Activated B cell treated with CpG ODN at 0.5 μM for 24 hours (primary cell): Measurements from ENCODE around the gene ANKRD44. TPM values are rescaled to one million over a fixed set of nuclear protein-coding genes. Genes with fewer than 3 reads are reported as not detected.

Experiments used
- ATAC-seq: fragments of 200-7000 bp; cut with Tn5 transposase; one replicate; pipeline ENCODE4 v1.10.0; 2021; ENCODE audit warnings: low read depth, mild to moderate bottlenecking, moderate library complexity
- CTCF ChIA-PET: fragments of 350-600 bp; sonication (Branson Sonifier 250); formaldehyde crosslinking; loops from one replicate; lab custom pipeline; 2021; ENCODE audit warnings: antibody characterized with exemption; lab: Charles Lee
- POLR2A ChIA-PET: fragments of 350-600 bp; sonication (Branson Sonifier 250); formaldehyde crosslinking; loops from one replicate; lab custom pipeline; 2021; ENCODE audit warnings: antibody characterized with exemption; lab: Charles Lee
- DNase-seq: peaks from one replicate; pipeline ENCODE4 v3.0.0; 2022
- H3K27ac Mint-ChIP-seq: one replicate; pipeline ENCODE4 v1.8.0; 2020; ENCODE audit warnings: mixed read lengths
- H3K27me3 Mint-ChIP-seq: one replicate; pipeline ENCODE4 v1.8.0; 2021; ENCODE audit warnings: mixed read lengths
- H3K36me3 Mint-ChIP-seq: one replicate; pipeline ENCODE4 v1.8.0; 2021; ENCODE audit warnings: low read depth, mixed read lengths
- H3K4me1 Mint-ChIP-seq: one replicate; pipeline ENCODE4 v1.8.0; 2021; ENCODE audit warnings: mixed read lengths
- H3K4me3 Mint-ChIP-seq: one replicate; pipeline ENCODE4 v1.8.0; 2020; ENCODE audit warnings: mild to moderate bottlenecking, mixed read lengths
- H3K9me3 Mint-ChIP-seq: one replicate; pipeline ENCODE4 v1.8.0; 2020; ENCODE audit warnings: mixed read lengths
- CTCF ChIP-seq: fragments of 200-600 bp; IDR thresholded peaks from one replicate; pipeline ENCODE4 v1.8.0; 2022; ENCODE audit warnings: antibody characterized with exemption, mild to moderate bottlenecking
- intact Hi-C: fragments of 100-400 bp; cut with micrococcal nuclease; formaldehyde crosslinking; loops from one replicate; pipeline ENCODE4 v1.15.1; 2024
- total RNA-seq: library from RNA; stranded (reverse); gene quantifications from 2 replicates; pipeline ENCODE4 v1.2.3, GENCODE V29; 2022

ANKRD44 gene
- total RNA-seq, 1 donor from 2014 or later = 185 TPM

- ATAC-seq (no peak), DNase-seq (no peak)
- no peaks in the 10 kb centered on the region for H3K9me3 Mint-ChIP-seq
- H3K27ac Mint-ChIP-seq = no peak overlapping the region
- H3K4me3 Mint-ChIP-seq = no peak overlapping the region
- peaks cover 82% of the 10 kb centered on the region for H3K36me3 Mint-ChIP-seq
- CTCF ChIA-PET = no interaction called here
- no peaks in the 10 kb centered on the region for H3K27me3 Mint-ChIP-seq
- intact Hi-C loops = no loop called here
- POLR2A ChIA-PET = no interaction called here
- no peak for TF ChIP-seq CTCF
- no peaks in the 10 kb centered on the region for H3K4me1 Mint-ChIP-seq
Observed at GRCh38 chr2:197103363-197103762, 207.2 kb downstream of the ANKRD44 start.

- ATAC-seq (no peak), DNase-seq (no peak)
- intact Hi-C loops = no loop called here
- H3K9me3 Mint-ChIP-seq = no peaks in the 10 kb centered on the region
- H3K4me1 Mint-ChIP-seq = no peaks in the 10 kb centered on the region
- H3K27me3 Mint-ChIP-seq = no peaks in the 10 kb centered on the region
- no peak for TF ChIP-seq CTCF
- H3K36me3 Mint-ChIP-seq = peaks cover 82% of the 10 kb centered on the region
- ChIA-PET POLR2A (no interaction called here), CTCF (no interaction called here)
- H3K4me3 Mint-ChIP-seq = no peak overlapping the region
- no peak overlapping the region for H3K27ac Mint-ChIP-seq
Observed at GRCh38 chr2:197102231-197102630, 208.3 kb downstream of the ANKRD44 start.

- Mint-ChIP-seq H3K9me3 (no peaks in the 10 kb centered on the region), H3K4me1 (no peaks in the 10 kb centered on the region), H3K27me3 (no peaks in the 10 kb centered on the region), H3K27ac (no peak overlapping the region), H3K4me3 (no peak overlapping the region), H3K36me3 (peaks cover 81% of the 10 kb centered on the region)
- DNase-seq (no peak), ATAC-seq (no peak)
- TF ChIP-seq CTCF = no peak
- CTCF ChIA-PET = no interaction called here
- intact Hi-C loops = loop anchor here (2.0 kb wide), 1 partner anchor 15 kb away; no protein-coding TSS in a partner anchor
- POLR2A ChIA-PET = no interaction called here
Observed at GRCh38 chr2:197101519-197101918, 209.1 kb downstream of the ANKRD44 start.

GRCh38 chr2:197097578-197098366, 212.8 kb downstream of the ANKRD44 start:
- Mint-ChIP-seq H3K36me3 (peaks cover 82% of the 10 kb centered on the region), H3K27me3 (no peaks in the 10 kb centered on the region), H3K4me1 (no peaks in the 10 kb centered on the region), H3K4me3 (no peak overlapping the region), H3K9me3 (no peaks in the 10 kb centered on the region), H3K27ac (no peak overlapping the region)
- DNase-seq = no peak
- POLR2A ChIA-PET = no interaction called here
- intact Hi-C loops = no loop called here
- TF ChIP-seq CTCF = no peak
- CTCF ChIA-PET = interaction anchor here (0.7 to 1.6 kb wide), 3 partner anchors 16 to 280 kb away, joined by 4 to 9 read pairs (median 4); no protein-coding TSS in a partner anchor
- no peak for ATAC-seq

- no peak for ATAC-seq
- intact Hi-C loops = no loop called here
- Mint-ChIP-seq H3K4me1 (no peaks in the 10 kb centered on the region), H3K4me3 (no peak overlapping the region), H3K9me3 (no peaks in the 10 kb centered on the region), H3K27ac (no peak overlapping the region), H3K27me3 (no peaks in the 10 kb centered on the region), H3K36me3 (peaks cover 83% of the 10 kb centered on the region)
- no peak for TF ChIP-seq CTCF
- ChIA-PET CTCF (no interaction called here), POLR2A (no interaction called here)
- no peak for DNase-seq
Observed at GRCh38 chr2:197096649-197097048, 213.9 kb downstream of the ANKRD44 start.
